Measurements from ENCODE around the gene MIA. TPM values are rescaled to one million over a fixed set of nuclear protein-coding genes. Genes with fewer than 3 reads are reported as not detected.

Gene MIA
- total and polyA plus RNA-seq, 9 of the 15 experiments (the other 6 are each of a cell fraction or from before 2014, with no cell fraction given), result 0.21 TPM; not detected in 8

- TF ChIP-seq NKRF (IDR thresholded peaks at IDR 0.05; ENCODE audit: borderline replicate concordance), result 0 out of 2 replicates have a peak, but pooled peaks have one; percentile 53
- TF ChIP-seq PML (IDR thresholded peaks at IDR 0.05; ENCODE audit: low read length), result peak; percentile 50
- TF ChIP-seq SMARCE1 (IDR thresholded peaks at IDR 0.05), result 0 out of 2 replicates have a peak, but pooled peaks have one; percentile 73
- TF ChIP-seq NFATC3 (IDR thresholded peaks at IDR 0.05), result 0 out of 2 replicates have a peak, but pooled peaks have one; percentile 69
- TF ChIP-seq PTBP1 (IDR thresholded peaks at IDR 0.05; ENCODE audit: low read depth, low read length), result 0 out of 2 replicates have a peak, but pooled peaks have one; percentile 53
- TF ChIP-seq ESRRA (IDR thresholded peaks at IDR 0.05; ENCODE audit: borderline replicate concordance, low read depth), result peak; percentile 62; the same call in 1 of the 2 replicates
- 0 out of 2 replicates have a peak, but pooled peaks have one; percentile 30 for TF ChIP-seq GATA2 (CRISPR knock-in tag; IDR thresholded peaks at IDR 0.05)
- no peak for TF ChIP-seq NR2C2 (CRISPR knock-in tag; IDR thresholded peaks at IDR 0.05)
- TF ChIP-seq NR2C2 (tag; IDR thresholded peaks at IDR 0.05), result peak; percentile 49; the same call in 1 of the 2 replicates
- TF ChIP-seq HNRNPL (IDR thresholded peaks at IDR 0.05; ENCODE audit: low read depth, low read length), result 0 out of 2 replicates have a peak, but pooled peaks have one; percentile 38
- peak; percentile 33; the same call in 1 of the 2 replicates for TF ChIP-seq ZNF79 (CRISPR knock-in tag; IDR thresholded peaks at IDR 0.05; ENCODE audit: low read depth)
- TF ChIP-seq, protein P1, sequence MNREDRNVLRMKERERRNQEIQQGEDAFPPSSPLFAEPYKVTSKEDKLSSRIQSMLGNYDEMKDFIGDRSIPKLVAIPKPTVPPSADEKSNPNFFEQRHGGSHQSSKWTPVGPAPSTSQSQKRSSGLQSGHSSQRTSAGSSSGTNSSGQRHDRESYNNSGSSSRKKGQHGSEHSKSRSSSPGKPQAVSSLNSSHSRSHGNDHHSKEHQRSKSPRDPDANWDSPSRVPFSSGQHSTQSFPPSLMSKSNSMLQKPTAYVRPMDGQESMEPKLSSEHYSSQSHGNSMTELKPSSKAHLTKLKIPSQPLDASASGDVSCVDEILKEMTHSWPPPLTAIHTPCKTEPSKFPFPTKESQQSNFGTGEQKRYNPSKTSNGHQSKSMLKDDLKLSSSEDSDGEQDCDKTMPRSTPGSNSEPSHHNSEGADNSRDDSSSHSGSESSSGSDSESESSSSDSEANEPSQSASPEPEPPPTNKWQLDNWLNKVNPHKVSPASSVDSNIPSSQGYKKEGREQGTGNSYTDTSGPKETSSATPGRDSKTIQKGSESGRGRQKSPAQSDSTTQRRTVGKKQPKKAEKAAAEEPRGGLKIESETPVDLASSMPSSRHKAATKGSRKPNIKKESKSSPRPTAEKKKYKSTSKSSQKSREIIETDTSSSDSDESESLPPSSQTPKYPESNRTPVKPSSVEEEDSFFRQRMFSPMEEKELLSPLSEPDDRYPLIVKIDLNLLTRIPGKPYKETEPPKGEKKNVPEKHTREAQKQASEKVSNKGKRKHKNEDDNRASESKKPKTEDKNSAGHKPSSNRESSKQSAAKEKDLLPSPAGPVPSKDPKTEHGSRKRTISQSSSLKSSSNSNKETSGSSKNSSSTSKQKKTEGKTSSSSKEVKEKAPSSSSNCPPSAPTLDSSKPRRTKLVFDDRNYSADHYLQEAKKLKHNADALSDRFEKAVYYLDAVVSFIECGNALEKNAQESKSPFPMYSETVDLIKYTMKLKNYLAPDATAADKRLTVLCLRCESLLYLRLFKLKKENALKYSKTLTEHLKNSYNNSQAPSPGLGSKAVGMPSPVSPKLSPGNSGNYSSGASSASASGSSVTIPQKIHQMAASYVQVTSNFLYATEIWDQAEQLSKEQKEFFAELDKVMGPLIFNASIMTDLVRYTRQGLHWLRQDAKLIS (CRISPR knock-in tag; IDR thresholded peaks at IDR 0.05), result 0 out of 2 replicates have a peak, but pooled peaks have one; percentile 36
- no peak for TF ChIP-seq SOX6 (IDR thresholded peaks at IDR 0.05)
- TF ChIP-seq PTTG1 (tag; IDR thresholded peaks at IDR 0.05; ENCODE audit: low read depth), result no peak
- peak; percentile 87 for TF ChIP-seq KDM5B (IDR thresholded peaks at IDR 0.05; ENCODE audit: insufficient replicate concordance, low read depth, low read length)
- TF ChIP-seq PHF20 (IDR thresholded peaks at IDR 0.05; ENCODE audit: partially characterized antibody), result peak; percentile 30
- peak; percentile 35; the same call in 1 of the 2 replicates for TF ChIP-seq CEBPB (tag; IDR thresholded peaks at IDR 0.05)
- TF ChIP-seq ZNF384 (IDR thresholded peaks at IDR 0.05; ENCODE audit: low read depth, low read length), result no peak
- TF ChIP-seq, protein P2, sequence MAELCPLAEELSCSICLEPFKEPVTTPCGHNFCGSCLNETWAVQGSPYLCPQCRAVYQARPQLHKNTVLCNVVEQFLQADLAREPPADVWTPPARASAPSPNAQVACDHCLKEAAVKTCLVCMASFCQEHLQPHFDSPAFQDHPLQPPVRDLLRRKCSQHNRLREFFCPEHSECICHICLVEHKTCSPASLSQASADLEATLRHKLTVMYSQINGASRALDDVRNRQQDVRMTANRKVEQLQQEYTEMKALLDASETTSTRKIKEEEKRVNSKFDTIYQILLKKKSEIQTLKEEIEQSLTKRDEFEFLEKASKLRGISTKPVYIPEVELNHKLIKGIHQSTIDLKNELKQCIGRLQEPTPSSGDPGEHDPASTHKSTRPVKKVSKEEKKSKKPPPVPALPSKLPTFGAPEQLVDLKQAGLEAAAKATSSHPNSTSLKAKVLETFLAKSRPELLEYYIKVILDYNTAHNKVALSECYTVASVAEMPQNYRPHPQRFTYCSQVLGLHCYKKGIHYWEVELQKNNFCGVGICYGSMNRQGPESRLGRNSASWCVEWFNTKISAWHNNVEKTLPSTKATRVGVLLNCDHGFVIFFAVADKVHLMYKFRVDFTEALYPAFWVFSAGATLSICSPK (IDR thresholded peaks at IDR 0.05; ENCODE audit: borderline replicate concordance), result peak; percentile 92
- TF ChIP-seq ERF (CRISPR knock-in tag; IDR thresholded peaks at IDR 0.05), result peak; percentile 17; the same call in 1 of the 2 replicates
Observed at GRCh38 chr19:40797963-40798682, 22.8 kb downstream of the MIA start (continued).

Data from K562 (cell line).